ENCODE measurements around the gene DOCK11.

DNA sequence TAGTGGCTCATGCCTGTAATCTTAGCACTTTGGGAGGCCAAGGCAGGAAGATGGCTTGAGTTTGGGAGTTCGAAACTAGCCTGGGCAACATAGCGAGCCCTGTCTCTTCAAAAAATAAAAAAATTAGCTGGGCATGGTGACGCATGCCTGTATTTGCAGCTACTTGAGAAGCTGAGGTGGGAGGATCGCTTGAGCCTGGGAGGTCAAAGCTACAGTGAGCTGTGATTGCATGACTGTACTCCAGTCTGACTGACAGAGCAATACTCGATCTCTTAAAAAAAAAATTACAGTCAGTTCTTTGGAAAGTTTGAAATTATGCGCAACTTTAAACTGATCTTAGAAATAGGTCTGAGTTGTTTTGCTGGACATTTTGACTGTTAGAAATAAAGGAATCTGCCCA is 55.8 kb downstream of the DOCK11 start:
- no peak for TF ChIP-seq YY1 (IDR thresholded peaks at IDR 0.05; ENCODE audit: low read depth)
- no peak for TF ChIP-seq ELF1 (IDR thresholded peaks at IDR 0.05)
- TF ChIP-seq, protein P1, sequence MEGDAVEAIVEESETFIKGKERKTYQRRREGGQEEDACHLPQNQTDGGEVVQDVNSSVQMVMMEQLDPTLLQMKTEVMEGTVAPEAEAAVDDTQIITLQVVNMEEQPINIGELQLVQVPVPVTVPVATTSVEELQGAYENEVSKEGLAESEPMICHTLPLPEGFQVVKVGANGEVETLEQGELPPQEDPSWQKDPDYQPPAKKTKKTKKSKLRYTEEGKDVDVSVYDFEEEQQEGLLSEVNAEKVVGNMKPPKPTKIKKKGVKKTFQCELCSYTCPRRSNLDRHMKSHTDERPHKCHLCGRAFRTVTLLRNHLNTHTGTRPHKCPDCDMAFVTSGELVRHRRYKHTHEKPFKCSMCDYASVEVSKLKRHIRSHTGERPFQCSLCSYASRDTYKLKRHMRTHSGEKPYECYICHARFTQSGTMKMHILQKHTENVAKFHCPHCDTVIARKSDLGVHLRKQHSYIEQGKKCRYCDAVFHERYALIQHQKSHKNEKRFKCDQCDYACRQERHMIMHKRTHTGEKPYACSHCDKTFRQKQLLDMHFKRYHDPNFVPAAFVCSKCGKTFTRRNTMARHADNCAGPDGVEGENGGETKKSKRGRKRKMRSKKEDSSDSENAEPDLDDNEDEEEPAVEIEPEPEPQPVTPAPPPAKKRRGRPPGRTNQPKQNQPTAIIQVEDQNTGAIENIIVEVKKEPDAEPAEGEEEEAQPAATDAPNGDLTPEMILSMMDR (IDR thresholded peaks at IDR 0.05), result no peak
